HG03097 (cell line): ENCODE measurements around the gene PALD1.
"Not testable (repeated sequence)": the region's sequence is repeated elsewhere in the genome, so short reads cannot be mapped to it uniquely, and the experiment has no call there.

Experiments used
- ATAC-seq: cut with Tn5 transposase; IDR thresholded peaks from one replicate; pipeline ENCODE4 v1.9.1; 2021; ENCODE audit not compliant: unreplicated experiment, low FRiP score

The PALD1 gene

GRCh38 chr10:70600512-70601395, 122.2 kb downstream of the PALD1 start:
- no peak for ATAC-seq

DNA sequence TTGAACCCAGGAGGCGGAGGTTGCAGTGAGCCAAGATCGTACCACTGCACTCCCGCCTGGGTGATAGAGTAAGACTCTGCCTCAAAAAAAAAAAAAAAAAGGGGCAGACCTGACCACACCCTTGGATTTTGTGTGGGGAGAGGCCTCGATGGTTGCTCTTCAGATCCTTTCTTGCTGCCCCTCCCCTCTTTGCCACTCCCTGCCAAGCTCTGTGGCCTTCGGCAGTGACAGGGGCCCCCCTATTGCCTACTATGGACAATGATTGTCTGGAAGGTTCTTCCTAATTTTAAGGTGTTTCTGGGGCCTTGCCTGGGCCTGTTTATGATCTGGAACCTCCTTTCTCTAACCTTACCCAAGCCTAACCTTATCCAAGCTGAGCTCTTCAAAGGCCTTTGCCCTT, 123.2 kb downstream of the PALD1 start:
- no peak for ATAC-seq

GRCh38 chr10:70602665-70603448, 124.3 kb downstream of the PALD1 start, which contains the start of gene PRF1:
Gene PRF1, minus strand, starts transcription at chr10:70602741. Its CDS starts 1,839 bp downstream, at chr10:70600902.
- no peak for ATAC-seq

DNA sequence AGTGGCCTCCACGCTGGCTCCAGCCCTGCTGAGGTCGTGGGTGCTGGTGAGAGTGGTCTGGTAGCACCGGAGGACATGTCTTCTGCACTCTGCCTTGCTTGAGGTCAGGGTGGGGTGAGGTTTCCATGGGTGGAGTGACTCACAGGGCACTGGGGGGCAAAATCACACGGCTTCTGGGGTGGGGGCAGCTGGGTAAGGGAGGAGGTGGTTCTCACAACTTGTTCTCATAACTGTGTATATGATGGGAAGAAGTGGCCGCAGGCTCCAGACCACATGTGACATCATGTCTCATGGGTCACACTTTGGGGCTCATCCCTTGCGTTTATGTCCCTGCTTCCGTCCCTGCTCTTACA, 124.9 kb downstream of the PALD1 start:
- no peak for ATAC-seq

DNA sequence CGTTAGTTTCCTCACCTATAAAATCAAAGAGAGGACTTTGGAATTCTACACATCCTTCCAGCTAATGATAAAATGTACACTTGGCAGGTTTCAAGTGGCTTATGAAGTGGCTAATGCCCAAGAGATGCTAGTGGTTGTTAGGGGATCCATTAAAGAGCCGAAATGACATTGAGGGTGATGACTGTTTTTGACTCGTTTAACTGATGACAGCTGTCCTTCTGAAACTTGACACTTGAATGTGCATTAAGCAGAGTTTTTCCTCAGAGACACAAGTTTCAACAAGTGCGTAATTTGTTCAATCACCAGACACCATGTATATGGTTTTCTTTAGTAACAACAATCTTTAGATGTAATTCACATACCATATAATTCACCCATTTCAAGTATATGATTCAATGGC, 125.5 kb downstream of the PALD1 start:
- no peak for ATAC-seq

GRCh38 chr10:70605161-70605560, 126.6 kb downstream of the PALD1 start:
- no peak for ATAC-seq

- ATAC-seq, result no peak
These were observed 129.4 kb downstream of the PALD1 start for GRCh38 chr10:70607936-70608335.

- ATAC-seq, result no peak
These were observed 135.4 kb downstream of the PALD1 start for GRCh38 chr10:70613941-70614340.

GRCh38 chr10:70614364-70614763, 135.8 kb downstream of the PALD1 start:
- not testable (repeated sequence) for ATAC-seq

- ATAC-seq, result no peak
These were observed 136.6 kb downstream of the PALD1 start for GRCh38 chr10:70615211-70615610.

GRCh38 chr10:70615784-70616522, 137.4 kb downstream of the PALD1 start:
- no peak for ATAC-seq

DNA sequence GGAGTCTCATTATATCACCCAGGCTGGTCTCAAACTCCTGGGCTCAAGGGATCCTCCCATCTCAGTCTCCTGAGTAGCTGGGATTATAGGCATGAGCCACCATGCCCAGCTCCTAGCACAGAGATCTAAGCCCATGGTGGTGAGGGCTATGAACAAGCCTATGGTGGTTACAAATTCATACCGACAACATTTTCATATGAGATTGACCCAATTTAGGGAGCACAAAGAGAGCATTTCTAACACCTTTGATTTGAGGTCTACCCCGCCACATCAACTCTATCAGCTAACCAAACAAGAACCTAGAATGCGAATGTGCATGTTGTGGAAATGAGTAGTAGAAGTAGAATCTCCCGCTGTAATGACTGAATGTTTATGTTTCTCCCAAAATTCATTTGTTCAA, 138.2 kb downstream of the PALD1 start:
- no peak for ATAC-seq
